NCI-H2171 treated with DMSO at 0.1 percent for 48 hours (cell line): ENCODE measurements around the gene MTR.
A peak's percentile ranks its signal among the peaks of the same experiment; 100 is the strongest.

Source experiments
- DNase-seq: peaks from one replicate; lab custom pipeline; 2025; lab: John Stamatoyannopoulos, UW

MTR gene

DNA sequence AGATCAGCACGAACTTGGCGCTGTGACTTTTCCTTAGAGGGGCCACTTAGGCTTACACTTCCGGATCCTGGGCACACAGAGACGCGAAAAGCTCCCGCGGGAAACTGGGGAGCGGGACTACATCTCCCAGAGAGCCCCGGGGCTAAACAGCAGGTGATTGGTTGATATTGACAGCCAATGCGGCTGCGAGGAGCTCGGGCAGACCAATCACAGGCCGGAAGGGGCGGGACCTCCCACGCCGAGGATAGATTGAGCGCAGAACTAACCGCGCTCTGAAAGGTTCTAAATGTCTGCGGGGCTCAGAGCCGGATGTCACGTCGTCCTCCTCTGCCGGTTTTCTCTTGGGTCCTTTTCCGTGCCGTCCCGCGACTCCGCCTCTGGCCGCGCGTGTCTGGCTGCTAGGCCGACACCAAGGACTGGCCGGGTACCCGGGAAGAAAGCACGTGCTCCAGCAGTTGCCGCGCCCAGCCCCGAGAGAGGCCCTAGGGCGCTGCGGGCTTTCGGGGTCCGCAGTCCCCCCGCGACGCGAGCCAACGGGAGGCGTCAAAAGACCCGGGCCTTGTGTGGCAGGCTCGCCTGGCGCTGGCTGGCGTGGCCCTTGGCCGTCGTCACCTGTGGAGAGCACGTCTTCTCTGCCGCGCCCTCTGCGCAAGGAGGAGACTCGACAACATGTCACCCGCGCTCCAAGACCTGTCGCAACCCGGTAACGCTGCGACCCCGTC lies at the start of gene MTR:
Gene MTR, plus strand, starts transcription at position 258 of the 722 bp plus-strand sequence. Its CDS starts 412 bp downstream, at position 670.
- DNase-seq: peak; percentile 99

DNA sequence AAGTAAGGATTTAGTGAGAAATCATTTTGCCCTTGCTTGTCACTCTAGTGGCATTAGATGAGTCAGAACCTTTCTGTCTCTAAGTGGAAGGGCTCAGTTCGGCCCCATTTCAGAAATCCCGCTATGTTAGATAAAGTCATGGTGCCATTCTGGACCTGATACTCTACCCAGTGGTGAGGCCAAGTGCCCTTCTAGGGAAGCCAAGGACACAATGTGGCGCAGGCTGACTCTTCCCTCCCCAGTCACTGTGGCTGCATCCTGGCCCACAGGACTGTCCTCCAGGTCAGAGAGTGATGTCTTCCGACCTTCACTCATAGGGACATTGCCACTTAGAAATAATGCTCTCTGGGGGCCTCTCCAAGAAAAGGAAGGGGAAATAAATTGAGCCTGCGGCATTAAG lies 48.3 kb upstream of the MTR start:
- no peak for DNase-seq

DNA sequence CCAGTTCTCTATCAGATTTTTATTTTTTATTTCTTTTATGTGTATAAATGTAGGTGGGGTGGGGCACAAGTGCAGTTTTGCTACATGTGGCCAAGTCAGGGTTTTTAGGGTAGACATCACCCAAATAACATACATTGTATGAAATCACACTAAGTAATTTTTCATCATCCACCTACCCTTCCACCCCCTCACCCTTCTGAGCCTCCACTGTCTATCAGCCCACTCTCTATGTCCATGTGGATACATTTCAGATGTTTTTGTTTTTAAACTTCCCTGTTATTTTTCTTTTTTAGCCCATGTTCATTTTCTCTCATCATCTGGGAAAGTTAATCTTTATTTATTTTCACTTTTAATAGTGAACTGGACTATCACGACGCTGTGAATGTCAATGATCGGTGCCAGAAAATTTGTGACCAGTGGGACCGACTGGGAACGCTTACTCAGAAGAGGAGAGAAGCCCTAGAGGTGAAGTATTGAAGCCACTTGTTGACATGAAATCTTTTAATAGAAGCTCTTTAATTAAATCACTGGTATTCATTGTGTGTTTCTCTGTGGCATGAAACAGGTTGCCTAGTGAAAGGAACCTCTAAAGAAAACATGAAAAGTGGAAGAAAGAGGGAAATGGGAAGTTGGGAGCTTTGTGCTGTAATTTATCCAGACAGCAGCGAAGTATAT lies 47.6 kb upstream of the MTR start:
- no peak for DNase-seq

DNA sequence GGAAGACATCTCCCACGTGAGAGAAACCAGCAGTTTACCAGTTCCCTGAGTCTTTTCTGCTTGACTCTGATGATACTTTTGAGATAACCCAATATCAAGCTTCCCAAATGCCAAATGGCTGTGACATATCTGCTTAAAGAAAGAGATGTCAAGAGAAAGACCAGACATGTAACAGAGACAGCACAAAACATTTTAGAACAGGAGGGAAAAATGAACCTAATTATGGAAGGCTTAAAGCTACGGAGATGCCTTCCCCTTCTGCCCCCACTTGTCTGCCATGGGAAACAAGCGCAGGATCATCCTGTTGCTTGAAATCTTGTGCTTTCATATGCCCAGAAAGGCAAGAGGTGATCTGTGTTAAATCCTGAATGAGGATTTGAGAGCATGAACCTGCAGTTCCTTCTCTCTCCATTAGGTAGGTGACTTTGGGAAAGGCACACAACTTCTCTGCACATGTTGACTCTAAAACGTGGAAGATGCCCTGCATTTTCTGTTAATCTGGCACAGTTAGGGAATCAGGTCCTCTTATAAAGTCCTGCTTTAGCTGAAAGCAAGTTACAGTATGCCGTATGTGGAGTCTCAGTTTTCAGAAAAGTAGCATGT lies 46.7 kb upstream of the MTR start:
- no peak for DNase-seq

DNA sequence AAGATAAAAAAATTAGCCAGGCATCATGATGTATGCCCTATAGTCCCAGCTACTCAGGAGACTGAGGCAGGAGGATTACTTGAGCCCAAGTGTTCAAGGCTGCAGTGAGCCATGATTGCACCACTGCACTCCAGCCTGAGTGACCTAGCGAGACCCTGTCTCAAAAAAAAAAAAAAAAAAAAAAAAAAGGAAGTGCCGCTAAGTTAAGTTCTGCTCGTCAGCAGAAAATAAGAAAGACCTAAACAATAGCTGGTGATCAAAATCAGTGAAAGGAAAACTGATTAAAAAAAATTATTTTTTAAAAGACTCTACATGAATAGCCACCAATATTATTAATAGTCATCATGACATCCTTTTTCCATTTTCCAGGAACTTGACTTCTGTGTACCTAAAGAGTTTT lies 44.2 kb upstream of the MTR start:
- no peak for DNase-seq

DNA sequence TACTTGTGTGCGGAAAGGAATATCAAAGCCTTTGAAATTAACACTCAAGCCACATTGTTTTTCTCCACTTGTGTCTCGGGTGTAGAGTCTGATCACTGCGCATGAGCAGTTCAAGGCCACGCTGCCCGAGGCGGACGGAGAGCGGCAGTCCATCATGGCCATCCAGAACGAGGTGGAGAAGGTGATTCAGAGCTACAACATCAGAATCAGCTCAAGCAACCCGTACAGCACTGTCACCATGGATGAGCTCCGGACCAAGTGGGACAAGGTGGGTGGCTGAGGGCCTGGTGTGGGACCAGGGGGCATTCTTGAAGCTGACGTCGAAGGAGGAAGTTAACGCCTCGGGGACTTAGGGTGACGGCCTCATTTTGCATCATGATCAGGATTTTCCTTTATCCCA lies 43.7 kb upstream of the MTR start:
- DNase-seq: no peak

DNA sequence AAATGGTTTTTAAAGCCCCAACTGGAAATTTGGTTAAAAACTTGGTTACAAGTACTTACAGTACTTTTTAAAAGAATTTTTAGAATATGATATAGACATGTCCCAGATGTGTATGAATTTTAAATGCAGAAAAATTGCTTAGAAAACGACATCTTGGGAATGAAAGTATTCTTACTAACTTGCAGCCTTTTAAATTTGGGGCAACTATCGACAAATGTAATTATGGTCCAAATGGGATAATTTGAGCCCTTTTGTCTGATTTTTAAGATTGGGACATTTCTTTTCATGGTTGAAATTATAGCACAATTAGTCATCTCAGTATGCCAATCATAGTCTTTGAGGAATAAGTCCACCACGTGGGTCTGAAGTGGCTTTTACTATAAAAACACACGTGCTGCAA lies 43.2 kb upstream of the MTR start:
- DNase-seq: no peak

DNA sequence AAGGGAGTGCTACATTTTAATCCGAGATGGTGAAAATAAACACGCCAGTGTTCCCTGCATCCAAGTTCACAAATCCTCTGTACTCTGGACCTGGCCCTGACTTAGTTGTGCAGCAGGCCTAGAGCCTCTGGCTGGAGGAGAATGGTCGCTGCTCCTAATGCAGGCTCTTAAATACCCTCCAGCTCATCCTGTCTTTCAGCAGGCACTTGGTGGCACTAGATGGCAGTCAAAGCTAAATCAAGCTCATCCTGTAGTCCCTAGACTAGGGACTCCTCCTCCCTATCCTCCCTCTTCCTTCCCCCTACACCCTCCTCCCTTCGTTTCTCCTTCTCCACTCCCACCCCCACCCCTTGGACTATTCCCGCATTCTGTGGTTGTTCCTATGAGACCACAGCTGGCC lies 41.6 kb upstream of the MTR start:
- DNase-seq: peak; percentile 61

DNA sequence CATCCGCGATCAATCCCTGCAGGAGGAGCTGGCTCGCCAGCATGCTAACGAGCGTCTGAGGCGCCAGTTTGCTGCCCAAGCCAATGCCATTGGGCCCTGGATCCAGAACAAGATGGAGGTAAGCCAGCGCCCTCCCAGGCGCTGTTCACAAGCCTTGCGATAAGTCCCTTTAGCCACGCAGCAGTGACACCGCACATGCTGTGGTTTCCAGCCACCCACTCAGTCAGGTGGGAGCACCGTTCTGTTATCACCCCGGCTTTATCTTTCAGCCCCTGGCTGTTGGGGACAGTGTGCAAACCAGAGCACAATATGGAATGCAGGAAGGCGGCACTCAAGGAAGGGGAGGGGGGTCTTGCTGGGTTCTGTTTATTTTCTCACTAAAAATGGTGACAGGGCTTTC lies 41.1 kb upstream of the MTR start:
- DNase-seq: no peak

DNA sequence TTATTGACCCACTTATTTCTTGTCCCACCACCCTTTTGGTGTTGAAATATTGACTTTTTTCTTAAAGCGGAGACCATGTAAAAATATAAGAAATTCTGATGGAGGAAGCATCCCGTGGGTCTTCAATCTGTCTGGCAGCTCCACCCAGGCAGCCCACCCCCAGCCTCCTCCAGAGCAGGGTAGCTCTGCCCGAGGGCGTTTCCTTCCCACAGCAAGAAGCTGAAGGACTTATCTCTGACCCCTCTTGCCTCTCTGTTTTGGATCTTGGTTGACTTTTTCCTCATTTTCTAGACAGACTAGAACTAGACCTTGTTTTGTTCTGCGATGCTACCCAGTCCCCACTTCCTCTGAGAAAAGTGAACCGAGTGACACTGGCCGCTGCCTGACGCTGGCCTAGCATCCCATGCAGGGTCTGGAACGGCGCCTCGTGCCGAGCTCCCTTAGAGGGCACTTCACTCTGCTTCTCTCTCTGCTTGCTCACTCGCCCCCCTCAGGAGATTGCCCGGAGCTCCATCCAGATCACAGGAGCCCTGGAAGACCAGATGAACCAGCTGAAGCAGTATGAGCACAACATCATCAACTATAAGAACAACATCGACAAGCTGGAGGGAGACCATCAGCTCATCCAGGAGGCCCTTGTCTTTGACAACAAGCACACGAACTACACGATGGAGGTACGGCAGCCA lies 40.4 kb upstream of the MTR start:
- no peak for DNase-seq

DNA sequence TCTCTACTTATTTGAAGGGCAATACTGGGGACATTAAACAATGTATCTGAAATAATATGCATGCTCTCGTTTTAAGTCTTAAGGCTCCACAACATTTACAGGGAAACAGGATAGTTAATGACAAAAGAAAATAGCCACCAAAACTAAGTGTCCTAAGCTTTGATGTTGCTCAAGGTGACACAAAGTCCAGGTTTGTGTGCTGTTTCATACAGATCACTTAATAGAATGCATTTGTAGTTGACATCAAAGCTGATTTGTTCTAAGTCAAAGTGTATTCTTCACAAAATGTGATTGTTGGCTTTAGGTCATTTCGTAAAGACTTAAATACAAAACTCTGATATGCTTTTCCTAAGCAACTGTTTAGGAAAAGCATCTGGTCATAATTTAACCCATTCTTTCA lies 37.5 kb upstream of the MTR start:
- DNase-seq: no peak

DNA sequence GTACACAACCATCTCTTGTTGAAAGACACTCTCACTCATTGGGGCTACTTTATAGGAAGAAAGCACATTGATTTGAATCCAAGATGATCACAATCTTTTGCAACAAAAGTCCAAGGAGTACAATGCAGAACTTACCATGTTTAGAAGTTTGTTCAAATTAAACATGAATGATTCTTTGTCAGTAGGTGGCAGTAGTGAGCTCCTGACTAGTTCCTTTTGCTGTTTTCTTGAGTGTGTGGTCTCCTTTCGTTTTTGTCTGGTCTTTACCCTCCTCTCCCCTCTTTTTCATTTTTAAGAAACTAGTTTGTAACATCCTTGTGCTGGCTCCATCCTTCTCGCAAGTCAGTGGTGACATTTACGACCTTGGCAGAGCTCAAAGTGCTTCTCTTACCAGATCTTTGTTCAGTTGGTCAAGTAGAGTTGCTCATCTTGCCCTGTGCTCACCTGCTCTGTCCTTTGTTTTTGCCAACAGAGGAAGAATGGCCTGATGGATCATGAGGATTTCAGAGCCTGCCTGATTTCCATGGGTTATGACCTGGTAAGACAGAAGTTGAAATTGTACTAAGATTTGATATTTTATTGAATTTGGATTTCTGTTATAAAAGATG lies 35.7 kb upstream of the MTR start:
- DNase-seq: peak; percentile 30

DNA sequence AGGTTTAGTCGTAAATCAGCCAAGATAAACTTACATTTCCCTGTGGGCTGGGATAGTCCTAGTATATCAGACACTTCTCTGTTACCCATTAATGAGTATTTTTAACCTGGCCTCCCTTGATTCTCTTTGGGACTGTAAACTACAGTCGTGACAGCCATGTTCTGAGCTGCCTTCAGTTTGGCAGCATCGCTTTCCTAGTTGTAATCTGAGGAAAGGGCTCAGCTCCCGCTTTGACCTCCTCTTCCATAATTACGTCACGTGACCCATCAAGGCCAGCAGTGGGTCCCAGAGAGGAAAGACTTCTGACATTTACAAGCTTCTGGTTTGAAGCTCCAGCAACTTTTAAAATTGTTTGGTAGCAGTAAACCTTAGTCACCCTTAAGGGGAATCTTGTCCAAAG lies 34.6 kb upstream of the MTR start:
- DNase-seq: no peak

DNA sequence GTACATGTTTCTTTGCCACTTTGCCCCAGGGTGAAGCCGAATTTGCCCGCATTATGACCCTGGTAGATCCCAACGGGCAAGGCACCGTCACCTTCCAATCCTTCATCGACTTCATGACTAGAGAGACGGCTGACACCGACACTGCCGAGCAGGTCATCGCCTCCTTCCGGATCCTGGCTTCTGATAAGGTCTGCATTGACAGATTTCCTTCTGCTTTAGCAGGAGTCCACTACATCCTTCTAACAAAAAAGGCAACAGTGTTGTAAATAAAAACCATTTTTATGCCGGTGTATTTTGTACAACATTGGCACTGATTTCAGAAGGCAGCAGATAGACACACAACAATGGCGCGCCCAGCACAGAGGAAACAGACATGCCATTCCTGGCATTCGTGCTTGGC lies 34.1 kb upstream of the MTR start:
- DNase-seq: no peak

DNA sequence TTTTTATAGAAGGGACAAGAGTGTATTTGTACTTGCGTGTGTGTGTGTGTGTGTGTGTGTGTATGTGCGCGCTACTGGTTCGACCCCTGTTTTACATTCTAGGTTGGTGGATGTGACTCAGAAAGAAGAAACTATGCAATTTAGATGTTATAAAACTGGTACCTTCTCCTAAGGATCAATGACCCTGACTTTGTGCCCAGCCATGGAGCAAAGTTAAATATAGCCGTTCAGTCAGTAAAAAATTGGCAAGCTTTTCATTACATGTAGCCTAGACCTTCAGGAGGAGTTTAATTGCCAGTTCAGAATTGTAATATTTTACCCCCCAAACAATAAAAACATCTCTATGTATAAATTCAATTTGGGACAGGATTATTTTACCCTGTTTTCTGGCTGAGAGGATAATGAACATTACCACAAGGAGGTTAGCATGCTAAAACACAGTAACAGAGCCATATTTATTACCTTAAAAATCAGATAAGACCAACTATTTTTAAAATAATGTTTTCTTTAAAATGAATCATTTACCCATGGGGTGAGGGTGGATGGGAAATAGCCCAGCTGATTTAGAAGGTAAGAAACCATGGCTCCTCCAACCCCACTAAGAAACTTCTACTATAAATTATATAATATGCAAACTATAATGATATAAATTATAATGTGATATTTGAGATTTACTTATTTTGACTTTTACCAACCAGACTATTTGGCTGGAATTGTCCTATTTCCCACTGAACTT lies 33.5 kb upstream of the MTR start:
- DNase-seq: no peak

DNA sequence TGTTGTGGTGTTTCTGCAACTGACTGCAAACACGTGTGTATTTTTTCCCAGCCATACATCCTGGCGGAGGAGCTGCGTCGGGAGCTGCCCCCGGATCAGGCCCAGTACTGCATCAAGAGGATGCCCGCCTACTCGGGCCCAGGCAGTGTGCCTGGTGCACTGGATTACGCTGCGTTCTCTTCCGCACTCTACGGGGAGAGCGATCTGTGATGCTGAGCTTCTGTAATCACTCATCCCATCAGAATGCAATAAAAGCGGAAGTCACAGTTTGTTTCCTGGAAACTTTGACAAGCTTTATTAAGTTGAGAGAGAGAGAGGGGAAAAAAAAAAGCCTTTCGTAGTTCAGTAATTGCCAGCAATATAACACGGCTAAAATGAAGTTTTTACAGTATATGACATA lies 32.7 kb upstream of the MTR start:
- no peak for DNase-seq

DNA sequence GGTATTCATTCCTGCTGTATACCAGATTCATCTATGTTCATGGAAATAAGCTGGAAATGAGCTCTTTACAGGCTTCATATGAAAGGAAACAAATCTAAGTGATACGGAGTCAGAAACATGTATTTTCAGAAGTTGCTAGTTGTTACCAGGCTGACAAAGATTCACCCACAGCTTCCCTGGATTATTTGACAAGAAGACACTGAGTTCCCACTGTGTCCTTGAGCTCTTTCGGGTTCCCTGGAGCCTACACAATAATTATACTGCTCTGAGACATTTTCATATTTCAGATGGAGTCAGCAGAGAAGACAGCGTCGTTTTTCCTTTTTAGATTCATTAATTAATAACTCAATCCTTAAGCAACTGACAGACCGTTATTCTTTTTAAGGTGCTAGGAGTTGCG lies 29.3 kb upstream of the MTR start:
- DNase-seq: no peak

DNA sequence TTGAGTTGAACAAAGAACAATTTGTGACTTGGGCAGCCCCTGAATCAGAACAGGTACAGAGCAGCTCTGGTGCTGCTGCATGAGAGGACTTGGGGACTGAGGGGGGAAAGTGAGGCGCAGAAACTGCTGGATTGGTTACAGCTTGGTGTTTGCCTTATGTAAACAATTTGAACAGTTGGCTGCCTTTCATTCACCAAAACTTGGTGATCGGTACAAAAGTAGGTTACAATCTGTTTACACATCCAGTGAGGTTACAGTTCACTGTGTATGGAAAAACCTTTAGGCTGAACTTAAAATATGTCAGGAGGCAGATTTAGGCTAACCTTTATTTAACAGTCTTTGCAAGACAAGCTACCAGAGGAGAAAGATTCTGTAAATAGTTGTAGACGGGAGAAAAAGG lies 28.6 kb upstream of the MTR start:
- DNase-seq: no peak

DNA sequence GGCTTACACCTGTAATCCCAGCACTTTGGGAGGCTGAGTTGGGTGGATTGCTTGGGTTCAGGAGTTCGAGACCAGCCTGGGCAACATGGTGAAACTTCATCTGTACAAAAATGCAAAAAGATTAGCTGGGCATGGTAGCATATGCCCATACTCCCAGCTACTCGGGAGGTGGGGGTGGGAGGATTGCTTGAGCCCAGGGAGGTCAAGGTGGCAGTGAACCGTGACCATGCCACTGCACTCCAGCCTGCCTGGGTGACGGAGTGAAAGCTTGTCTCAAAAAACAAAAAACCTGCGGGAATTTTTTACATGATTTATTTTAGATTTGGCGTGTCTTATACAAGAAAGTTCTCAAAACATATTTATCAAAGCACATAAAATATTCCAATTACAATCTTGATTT lies 27.8 kb upstream of the MTR start:
- no peak for DNase-seq

DNA sequence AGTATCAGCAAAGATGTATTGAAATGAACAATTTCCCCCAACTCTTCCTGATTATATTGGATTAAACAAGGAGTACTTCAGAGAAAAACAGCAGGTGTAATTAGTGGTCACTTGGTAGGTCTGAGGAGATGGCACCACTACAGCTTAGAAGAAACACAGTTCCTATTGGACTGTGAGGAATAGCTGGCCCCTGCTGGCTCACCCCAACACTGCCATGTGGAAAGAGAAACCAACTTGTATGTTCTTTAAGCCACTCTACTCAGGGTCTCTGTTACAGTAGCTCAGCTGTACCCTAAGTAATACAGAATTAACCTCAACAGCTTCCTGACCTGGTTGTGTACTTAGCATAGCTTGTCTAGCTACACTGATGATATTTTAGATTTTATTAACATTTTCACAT lies 26.5 kb upstream of the MTR start:
- no peak for DNase-seq

DNA sequence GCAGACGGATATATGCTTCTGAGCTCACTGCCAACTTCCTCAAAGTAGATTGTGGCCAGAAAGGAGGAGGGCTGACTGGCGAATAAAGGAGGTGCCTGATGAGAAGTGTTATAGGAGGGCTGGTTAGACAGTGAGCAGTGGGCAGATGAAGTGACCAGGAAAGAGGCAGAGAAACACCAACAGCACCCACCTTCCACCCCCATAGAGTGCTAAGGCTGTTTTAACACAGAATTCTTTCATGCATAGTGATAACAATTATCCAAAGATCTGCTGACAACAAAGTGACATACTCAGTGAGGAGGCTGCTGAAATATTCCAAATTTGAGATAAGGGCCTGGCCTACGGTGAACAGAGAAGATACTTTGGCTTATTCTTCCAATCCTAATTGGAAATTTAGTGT lies 21.2 kb upstream of the MTR start:
- DNase-seq: no peak

DNA sequence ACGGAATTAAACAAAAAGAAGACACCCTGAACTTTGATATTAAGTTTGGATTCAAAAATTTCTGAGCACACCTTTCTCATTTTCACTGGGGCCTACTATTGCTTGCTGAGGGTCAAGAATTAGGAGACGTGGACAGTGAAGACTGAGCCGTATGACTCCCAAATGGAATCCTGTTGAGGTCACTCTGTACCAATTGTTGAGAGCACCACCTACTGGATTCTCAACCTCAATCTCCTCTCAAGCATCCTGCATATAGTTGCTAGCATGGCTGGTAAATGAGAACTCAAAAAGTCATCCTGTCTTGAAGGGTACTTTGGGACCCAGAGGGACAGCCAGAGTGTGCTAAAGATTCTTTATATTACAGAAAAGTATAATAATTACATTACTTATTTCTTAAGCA lies 20.2 kb upstream of the MTR start:
- no peak for DNase-seq
